GM21786 (cell line): ENCODE data around the gene SYT1.
A peak's percentile ranks its signal among the peaks of the same experiment; 100 is the strongest.

Experiments
- ATAC-seq: cut with Tn5 transposase; IDR thresholded peaks from one replicate; pipeline ENCODE4 v1.9.1; 2021; ENCODE audit not compliant: unreplicated experiment

The SYT1 gene

DNA sequence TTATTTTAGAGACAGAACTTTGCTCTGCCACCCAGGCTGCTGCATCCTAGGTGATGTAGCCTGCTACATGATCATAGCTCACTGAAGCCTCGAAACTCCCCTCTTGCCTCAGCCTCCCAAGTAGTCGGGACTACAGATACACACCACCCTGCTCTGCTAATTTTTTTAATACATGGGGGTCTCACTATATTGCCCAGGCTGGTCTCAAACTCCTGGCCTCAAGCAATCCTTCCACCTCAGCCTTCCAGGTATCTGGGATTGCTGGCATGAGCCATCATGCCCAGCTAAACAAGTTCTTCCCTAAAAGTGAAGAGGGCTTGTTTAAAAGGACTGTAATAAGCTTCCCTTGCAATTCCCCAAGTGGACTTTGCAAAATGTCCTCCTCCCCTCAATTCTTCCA, 515.8 kb downstream of the SYT1 start:
- no peak for ATAC-seq

DNA sequence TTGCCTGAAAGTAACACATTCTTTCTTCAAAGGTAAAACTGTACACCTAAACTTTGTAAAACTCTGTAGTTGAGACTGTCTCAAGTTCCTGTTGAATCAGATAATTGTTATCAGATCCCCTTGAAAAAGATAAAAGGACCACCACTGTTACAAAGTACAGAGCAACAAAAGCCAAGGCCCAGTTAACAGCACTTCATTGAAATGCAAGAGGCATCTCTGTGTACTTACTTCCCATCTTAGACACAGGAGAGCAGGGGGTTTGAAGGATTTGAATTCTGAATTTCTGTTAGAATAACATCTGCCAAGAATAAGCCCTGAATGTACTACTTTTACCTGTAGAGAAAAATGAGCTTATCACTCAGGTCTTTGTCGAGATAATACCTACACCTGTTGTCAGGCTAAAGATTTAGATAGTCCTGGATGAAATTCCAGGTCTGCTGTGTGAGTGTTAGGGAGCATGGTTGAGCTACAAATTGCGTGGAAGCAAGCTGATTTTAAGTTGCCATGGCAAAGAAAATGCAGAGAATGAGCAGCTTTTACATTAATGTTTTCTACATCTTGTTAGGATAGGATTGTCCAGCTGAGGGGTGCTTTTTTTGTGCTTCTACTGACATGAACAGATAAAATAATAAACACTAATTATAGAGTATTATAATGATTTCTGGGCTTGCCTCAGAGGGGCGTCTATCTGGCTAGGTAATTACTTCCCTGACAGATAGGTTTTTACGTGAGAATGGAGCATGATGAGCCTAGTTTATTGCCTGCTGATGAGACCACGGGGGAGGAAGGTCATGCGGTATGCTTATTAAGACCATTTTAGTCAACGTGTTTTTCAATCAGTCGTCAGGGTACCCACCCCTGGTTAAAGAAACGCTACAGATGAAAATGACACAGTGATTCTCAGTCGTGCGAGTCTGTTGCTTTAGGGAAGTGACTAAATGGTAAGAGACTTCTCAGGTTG, 517.0 kb downstream of the SYT1 start:
- ATAC-seq = no peak

DNA sequence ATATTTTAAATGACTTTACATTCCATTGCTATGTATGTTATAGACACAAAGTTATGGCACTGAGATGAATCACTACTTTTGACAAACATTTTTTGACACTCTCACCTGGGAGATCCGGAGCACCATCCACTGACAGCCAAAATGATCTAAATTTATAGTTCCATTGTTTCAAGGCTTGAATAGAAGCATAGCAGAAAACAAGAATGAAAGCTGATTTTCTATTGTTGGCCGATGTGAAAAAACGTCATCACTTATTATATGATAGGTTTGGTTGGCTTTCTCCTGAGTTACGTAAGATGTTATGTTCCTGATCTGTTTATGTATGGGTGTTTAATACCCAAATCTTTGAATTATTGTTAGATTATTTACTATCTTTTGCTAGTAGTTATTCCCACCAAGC, 520.0 kb downstream of the SYT1 start:
- no peak for ATAC-seq

DNA sequence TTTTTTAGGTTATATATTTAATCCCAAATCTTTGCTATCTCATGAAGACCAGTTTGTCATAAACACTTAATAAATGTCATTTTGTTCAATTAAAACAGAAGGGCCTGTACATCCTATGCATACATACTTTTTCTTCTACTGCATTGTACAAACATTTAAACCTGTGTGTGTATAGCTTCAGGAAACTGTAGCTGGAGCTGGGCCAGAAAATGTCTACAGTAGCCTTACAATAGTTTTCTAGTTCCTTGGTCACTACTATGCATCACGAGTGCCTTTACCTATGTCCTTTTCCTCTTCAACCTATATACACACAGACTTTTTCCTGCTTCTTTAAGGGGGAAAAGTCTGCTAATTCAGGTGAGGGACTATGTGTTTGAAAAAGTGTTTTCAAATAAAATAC, 523.4 kb downstream of the SYT1 start:
- ATAC-seq = no peak

DNA sequence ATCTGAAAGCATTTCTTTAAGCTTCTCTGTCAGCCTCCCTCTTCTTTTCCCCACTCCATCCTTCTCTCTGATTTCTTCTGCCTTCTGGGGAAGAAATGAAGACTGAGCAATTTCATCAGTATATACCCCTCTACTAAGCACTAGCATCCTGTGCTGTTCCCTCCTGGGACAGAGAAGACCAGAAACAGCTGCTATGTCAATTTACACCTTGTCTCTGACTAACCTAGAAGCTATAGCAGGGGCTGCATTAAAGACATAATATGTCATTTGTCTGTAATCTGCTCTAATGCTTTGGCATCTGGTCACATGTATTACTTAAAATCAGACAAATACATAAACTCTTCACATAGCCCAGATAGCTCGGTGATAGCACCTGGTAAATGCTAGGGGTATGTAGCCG, 529.3 kb downstream of the SYT1 start:
- ATAC-seq = no peak

DNA sequence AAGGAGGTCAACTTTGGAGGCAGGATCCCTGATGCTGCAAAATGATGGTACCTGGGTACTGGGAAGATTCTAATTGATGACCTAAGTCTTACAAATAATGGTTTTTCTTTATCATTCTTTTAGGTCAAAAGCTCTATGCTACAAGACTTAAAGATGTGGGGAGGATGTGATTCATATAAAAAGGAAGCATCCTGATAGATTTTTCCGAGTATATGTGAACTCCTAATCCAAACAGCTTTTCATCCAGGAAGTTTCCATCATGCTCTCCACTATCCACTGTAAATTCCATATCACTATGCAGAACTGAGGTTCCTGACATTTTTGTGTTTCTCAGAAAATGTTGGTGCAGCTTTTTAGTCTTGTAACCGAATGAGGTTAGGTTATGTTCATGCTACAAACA, 533.0 kb downstream of the SYT1 start:
- ATAC-seq = no peak

DNA sequence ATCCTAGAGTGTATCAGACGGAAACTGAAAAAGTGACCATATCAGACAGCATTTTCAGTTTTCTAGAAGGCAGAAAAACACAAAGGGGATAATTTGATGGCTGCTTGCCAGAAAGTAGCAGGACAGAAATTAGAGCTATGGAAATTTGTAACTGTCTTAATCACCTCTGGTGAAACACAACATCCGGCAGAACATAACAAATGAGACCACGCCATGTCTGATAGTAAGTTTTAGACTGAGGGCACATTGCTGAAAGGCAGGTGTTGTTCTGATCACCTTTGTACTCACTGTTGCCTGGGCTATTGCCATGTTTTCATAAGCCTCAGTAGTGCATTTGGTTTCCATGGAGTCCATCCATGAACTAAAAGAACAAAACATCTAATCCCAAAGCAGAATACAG, 535.9 kb downstream of the SYT1 start:
- ATAC-seq = no peak

DNA sequence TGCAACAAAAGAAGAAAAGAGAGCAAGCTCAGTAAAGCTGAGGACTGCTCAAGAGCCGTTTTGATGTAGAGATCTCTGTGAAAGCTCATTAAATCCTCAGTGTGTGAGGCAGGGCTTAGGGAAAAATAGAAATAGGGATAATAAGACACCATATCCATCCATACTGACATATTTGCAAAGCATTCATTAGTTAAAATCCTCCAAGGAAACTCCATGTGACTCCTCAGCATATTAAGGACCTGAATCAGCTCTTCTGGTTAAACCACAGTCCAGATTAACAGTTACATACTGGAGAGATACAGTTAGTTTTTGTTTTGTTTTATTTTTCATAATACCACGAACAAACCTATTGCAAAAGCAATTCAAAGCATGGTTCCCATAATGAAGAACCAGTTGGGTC, 538.0 kb downstream of the SYT1 start:
- ATAC-seq = no peak

DNA sequence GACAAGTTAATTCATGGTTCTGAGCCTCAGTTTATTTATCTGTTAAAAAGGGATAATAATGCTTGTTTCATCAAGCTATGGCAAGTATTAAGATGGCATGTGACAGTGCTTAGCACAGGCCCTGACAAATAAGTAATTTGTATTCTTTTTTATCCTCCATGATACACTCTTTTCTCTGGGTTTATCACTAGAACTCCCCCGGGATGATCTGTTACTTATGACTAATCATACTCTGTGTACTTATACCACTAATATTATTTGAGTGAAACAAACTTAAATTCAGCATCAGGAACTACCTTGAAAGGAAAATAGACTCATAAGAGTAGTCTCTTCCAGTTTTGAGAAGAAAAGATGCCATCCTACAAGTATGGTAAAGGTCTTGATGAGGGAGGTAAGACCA, 542.4 kb downstream of the SYT1 start:
- no peak for ATAC-seq

DNA sequence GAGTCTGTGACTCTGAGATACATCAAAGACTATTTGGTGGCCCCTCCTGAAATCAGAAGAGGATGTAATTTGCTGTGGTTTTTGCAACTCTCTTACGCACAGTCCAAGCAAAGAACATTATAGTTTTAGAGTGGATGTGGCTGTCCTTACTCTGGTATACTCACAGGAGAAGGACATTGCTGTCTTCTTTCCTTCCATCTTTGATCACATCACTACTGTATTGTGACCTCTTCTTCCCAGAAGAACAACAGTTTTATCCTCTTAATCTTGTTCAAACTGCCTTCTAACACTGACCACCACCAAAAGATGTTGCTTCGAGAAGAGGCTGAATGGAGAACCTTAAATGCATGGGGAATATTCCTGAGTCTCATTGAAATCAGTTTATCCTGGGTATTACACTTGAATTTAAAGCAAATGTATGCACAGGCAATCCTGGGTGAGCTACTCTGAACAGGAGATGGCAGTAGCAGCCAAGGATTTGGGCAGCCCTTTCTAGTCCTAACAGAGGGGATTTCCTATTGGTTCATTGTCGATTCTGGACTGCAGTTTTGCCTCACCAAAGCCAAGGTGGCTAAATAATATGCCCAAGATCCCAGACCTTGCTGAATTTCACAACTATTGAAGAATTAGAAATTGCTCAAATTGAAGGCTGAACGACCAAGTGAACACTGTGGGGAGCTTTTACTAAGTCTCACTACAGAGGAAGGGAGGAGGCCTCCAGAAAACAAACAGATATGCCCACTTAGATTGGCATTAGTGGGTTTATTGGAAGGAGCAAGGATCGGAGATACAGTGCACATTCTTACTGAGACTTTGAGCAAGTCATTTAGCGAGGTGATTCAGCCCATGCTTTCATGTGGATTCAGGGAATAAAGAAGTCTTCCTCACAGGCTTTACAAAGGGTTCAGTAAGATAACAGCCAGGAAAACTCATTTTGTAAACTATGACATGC, 543.4 kb downstream of the SYT1 start:
- peak; percentile 92 for ATAC-seq

DNA sequence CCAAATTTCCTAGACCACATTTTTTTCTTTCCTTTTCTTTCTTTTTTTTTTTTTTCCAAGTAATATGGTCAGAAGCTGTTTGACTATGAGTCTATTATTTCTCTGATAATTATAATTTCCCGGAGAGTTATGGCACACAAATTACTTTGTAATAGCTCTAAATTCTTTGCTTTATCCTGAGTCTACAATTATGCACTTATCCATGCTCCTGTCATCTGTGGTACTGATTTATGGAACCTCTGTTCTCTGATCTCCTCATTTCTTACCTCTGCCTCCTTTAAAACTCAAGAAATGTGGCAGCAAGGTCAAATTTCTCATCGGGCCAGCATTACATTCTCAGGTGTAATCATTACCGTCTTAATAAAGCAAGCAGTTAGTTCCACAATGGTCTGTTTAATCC, 544.1 kb downstream of the SYT1 start:
- no peak for ATAC-seq

DNA sequence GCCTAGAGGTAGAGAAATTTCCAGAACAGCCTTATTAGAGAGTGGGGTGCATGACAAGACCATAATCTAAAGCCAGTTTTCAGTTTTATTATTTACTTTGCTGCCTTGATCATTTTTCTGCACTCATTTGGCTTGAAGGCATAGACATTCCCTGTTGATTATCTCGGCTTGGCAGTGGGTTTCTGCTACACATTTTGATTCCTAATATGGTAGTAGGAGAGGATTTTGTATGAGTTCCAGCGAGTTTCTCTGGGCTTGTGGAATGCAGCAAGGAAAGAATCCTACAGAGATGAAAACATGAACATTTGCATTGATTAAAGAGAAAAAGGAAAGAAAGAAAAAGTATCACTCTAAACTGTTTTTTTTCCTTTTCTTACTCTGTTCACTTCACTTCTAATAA, 545.0 kb downstream of the SYT1 start:
- ATAC-seq = no peak

DNA sequence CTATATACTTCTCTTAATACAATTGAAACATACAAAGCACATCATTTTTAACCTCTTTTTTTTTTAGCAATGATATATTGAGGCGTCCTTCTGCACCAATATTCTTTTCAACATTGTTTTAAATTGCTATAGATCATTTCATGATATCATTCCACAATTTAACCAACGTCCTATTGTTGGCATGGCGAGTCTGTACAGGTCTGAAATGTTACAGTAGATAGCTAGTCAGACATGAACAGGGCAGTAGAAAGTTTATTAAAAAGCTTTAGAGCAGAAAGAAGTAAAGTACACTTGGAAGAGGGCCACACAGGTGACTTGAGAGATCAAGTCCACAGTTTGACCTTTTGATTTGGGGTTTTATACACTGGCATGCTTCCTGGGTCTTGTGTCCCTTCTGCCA, 547.2 kb downstream of the SYT1 start:
- no peak for ATAC-seq

DNA sequence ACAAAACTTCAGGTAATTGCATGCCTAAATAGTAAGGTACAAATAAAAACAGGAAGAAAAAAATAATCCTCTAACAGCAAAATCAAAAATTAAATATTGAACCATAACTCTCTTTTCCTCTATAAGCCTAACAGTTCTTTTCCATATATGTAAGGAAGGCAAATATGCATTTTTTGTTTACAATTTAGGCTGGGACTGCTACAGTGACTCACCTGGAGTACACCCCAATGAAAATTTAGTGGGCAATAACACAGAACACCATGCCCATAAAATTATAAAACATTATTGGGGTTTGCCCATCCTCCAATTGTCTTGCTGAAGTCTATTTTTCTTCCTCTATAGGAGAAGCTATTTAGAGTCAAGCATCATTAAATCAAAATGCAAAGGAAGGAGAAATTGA, 549.2 kb downstream of the SYT1 start:
- ATAC-seq = no peak

DNA sequence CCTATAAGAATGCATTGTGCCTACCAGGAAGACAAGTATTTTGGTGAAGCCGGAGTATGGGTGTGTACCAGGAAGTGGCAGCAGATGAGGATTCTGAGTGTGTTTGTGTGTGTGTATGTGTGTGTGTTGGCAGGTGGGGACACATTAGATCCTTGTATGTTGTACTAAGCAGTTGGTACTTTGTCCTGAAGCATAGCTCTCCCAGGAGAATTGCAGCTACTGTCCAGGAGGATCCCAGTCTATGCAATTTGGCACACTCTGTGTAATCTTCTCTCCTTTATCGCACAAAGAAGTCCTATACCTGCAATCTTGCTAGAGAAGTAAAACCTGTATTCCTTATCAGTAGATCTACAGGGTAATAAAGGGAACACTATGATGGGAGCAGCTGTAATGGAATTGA, 549.7 kb downstream of the SYT1 start:
- no peak for ATAC-seq

DNA sequence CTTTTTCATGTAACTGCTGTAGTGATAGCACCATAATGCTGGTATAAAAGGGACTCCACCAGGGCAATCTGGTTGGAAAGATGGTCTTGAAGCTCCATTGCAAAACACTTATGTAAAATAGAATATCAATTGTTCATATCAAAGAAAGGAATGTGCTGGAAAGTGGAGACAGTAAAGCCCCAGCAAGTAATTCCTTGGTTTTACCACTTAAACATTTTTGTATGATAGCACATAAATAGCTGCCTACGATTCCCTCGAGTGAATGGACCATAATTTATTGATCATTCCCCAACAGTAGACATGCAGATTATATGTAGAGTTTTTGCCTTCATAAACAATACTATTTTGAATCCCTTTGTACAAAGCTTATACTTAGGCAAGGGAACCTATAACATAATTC, 550.7 kb downstream of the SYT1 start:
- ATAC-seq = no peak

DNA sequence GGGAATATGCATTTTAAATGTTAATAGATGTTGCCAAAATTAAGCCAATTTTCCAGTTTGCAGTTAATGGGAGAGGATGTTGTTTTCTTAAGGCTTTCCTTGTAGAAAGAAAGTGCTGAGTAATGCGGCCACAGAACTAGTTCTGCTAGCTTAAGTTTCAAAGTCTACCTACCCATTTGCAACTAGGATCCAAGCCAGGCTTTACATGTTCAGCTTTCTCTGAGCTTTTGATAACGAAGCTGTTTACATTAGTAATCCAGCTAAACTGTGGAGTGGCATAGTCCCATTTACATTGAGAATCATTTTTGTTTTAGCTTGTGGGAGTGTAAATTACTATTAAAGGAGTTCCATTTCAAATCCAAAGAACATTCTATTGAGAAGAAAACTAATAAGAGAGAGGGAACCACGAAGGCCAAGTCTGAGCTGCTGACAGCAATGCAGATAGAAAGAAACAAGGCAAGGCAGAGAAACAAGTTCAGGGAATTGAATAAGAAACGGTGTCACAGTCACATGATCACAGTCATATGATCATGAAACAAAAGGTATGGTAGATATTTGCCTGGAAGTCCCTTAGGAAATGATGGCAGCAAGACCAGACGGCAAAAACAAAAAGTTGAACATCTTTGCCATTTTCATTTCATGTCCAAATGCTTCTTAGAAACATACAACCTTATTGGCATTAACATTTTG, 551.3 kb downstream of the SYT1 start:
- ATAC-seq = no peak

DNA sequence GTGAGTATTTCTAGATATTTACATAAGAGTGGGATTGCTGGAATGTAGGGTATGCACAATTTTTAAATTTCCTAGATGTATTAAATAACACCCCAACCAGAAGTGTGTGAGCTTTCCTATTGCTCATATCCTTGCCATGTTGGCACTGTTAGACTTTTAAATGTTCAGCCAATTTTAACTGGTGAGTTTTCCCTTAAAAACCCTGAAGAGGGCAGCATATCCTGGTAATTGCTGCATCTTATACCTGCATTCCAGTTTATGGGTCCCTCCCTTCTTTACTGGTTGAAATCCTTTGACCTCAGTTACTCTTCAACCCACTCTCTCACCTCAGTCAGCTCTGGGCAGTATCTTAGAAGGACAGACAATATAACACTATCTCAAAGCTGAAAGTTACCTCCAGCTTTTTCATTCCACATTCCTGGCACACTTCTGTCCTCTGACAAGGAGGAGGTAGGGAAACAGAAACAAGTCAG, 555.6 kb downstream of the SYT1 start:
- no peak for ATAC-seq

DNA sequence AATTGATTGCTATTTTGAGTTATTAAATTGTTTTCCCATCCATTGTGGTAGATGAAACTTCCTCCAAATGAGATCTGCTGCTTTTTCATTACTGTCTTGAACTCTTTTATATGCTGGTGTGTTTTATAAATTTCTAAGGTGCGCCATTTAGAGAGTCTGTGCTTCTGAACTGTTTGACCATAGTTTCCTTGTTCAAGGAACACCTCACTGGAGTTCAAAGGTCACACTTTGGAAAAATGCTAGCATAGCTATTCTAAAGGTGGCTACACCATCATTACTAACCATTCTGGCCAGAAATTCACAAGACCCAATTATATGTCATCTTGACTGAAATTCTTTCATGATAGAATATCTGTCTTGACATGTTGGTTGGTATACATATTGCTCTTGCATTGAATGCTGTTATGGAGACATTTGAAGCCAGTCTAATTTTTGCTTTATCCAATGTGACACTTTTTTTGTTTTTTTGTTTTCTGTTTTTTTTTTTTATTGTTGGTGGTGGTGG, 556.7 kb downstream of the SYT1 start:
- ATAC-seq = no peak

DNA sequence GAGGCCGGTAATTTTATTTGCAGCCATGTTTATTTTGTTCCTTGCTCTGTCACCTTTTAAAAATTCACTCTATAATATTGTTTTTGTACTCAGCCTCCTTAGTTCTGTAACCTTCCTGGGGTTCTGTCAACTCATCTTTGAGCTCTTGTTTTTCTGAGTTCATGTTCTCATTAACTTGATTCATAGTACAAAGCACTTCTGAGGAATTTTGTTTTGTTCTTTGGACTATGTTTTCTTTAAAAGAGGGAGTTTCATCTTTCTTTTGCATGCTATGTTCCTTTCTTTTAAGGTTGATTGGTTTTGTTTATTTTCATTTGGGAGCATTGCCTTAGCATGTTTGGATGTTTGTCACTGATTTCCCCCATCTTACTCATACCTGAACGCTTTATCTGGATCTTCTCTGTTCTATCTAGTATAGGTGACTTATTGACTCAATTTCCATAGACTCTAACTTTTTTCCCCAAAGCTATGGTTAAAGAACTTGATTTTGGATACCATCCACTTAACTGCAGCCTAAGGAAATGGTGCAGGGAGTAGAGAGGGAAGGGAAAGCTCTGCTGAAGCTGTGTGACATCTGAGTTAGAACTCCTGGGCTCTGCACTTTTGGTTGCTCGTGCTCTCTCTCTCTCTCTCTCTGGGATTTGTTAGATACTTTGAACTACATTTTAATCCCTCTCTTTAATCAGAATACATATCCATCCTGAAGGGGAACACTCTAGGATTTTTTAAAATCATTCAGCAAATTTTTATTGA, 557.7 kb downstream of the SYT1 start:
- no peak for ATAC-seq
